HepG2 (cell line): ENCODE measurements around the gene MMP27.

Experiments
- CTCF ChIP-seq: sonication (generic); formaldehyde crosslinking; IDR thresholded peaks from 2 replicates; pipeline ENCODE4 v1.5.0; 2020; ENCODE audit warnings: mild to moderate bottlenecking, missing genetic modification reagents, moderate library complexity
- MXI1 ChIP-seq: IDR thresholded peaks from 3 replicates; pipeline ENCODE4 v1.6.1; 2012; ENCODE audit warnings: low read depth, low read length, inconsistent platforms, borderline replicate concordance
- RNF219 ChIP-seq: sonication (generic); formaldehyde crosslinking; IDR thresholded peaks from 2 replicates; pipeline ENCODE4 v1.5.0; 2020; ENCODE audit warnings: mild to moderate bottlenecking, missing genetic modification reagents
- SIN3A ChIP-seq: IDR thresholded peaks from 2 replicates; pipeline ENCODE4 v1.6.1; 2011; ENCODE audit warnings: low read depth, mild to moderate bottlenecking, control low read depth, low read length, borderline replicate concordance
- ZNF737 ChIP-seq: sonication (generic); formaldehyde crosslinking; IDR thresholded peaks from 2 replicates; pipeline ENCODE4 v1.5.0; 2020; ENCODE audit warnings: missing genetic modification reagents, mild to moderate bottlenecking, borderline replicate concordance
- ZNF879 ChIP-seq: sonication (generic); formaldehyde crosslinking; IDR thresholded peaks from 2 replicates; pipeline ENCODE4 v1.8.1; 2023; ENCODE audit warnings: missing genetic modification reagents

GRCh38 chr11:102676084-102676483, 29.5 kb downstream of the MMP27 start:
- no peak for TF ChIP-seq CTCF
- TF ChIP-seq ZNF737 = no peak
- no peak for TF ChIP-seq RNF219 (CRISPR knock-in tag)
- TF ChIP-seq MXI1 = no peak
- TF ChIP-seq ZNF879 = no peak
- no peak for TF ChIP-seq SIN3A
